ENCODE measurements around the gene ORAI1. TPM values are rescaled to one million over a fixed set of nuclear protein-coding genes. Genes with fewer than 3 reads are reported as not detected.
"Not testable (repeated sequence)": the region's sequence is repeated elsewhere in the genome, so short reads cannot be mapped to it uniquely, and the experiment has no call there.

Gene ORAI1
- total RNA-seq, 1 donor from 2014 or later: 58.3 TPM

DNA sequence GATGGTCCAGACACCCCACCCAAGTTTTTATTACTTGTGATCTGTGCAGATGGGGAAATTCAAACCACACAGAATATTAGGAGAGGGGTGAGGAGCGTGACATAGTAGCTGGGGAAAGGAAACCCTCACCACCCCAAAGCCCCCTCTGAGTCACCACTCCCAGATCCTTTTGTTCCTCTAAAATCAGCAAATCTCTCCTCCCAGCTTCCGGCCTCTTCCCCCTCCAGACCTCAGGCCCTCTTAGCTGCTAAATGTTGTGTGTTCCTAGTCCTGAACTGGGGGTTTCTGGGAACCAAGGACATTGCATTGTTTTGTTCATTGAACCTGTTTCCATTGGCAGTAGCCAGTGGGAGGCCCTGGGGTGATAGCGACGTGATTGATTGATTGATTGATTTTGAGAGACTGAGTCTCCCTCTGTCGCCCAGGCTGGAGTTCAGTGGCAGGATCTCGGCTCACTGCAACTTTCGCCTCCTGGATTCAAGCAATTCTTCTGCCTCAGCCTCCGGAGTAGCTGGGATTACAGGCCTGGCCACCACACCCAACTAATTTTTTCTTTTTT lies 5.9 kb upstream of the ORAI1 start:
- Mint-ChIP-seq H3K27ac (no peak overlapping the region), H3K9me3 (no peaks in the 10 kb centered on the region), H3K27me3 (no peaks in the 10 kb centered on the region), H3K36me3 (ENCODE audit: low read depth) (peaks cover 1% of the 10 kb centered on the region), H3K4me1 (peaks cover 9% of the 10 kb centered on the region), H3K4me3 (no peak overlapping the region)
- DNase-seq: no peak
- intact Hi-C loops (cut with micrococcal nuclease): no loop called here

DNA sequence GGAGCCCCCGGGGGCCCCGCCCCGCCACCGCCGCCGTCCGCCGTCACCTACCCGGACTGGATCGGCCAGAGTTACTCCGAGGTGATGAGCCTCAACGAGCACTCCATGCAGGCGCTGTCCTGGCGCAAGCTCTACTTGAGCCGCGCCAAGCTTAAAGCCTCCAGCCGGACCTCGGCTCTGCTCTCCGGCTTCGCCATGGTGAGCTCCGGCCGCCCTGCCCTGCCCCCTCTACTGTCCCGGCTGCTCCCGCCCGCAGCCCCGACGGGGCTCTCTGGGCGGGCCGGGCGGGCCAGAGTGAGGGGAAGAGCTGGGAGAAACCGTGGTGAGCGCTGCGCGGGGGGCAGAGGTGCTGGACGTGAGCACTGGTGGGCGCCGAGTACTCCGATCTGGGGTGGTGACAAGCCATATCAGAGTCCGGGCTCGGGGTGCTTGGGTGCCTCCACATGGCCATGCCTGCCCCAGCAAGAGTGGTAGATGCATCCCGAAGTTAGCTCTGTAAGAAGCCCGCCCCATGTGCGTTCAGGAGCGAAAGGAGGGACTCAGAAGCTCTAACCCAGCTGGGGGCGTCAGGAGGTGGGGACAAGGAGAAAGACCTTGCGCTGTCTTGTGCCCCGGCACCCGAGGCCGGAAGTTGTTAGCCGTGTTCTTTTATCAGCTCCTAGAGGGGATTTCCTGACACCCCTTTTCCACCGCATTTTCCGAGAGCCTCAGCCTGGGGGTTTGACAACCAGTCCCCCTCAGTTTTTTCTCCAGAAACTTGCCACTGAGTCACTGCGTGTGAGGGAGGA lies 717 bp downstream of the ORAI1 start:
- Mint-ChIP-seq H3K27ac (peak overlapping the region; percentile 97), H3K4me1 (peaks cover 45% of the 10 kb centered on the region), H3K9me3 (no peaks in the 10 kb centered on the region), H3K36me3 (ENCODE audit: low read depth) (peaks cover 37% of the 10 kb centered on the region), H3K27me3 (no peaks in the 10 kb centered on the region), H3K4me3 (peak overlapping the region; percentile 86)
- peak; percentile 96 for DNase-seq
- intact Hi-C loops (cut with micrococcal nuclease): loop anchor here (1.0 to 5.0 kb wide), 10 partner anchors 10 to 940 kb away; partner anchors contain the start of gene MLEC

DNA sequence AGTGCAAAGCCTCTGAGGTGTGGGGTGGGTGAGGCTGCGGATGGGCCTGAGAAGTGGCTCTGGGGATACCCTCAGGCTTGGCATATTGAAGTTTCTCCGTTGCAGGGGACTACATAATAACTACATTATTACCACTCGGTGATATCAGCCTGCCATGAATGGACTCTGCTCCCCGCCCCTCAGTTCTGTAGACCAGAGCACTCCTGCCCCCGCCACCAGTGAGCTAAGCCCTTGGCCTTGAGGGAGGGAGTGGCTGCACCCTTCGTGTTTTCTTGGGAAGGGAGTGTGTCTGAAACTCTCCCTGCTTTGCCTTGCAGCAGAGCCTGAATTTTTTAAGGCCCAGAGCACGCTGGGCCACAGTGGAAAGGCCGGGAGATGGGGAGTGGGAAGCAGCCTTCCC lies 1.7 kb downstream of the ORAI1 start:
- Mint-ChIP-seq H3K36me3 (ENCODE audit: low read depth) (peaks cover 44% of the 10 kb centered on the region), H3K27me3 (no peaks in the 10 kb centered on the region), H3K27ac (peak overlapping the region; percentile 97), H3K4me3 (peak overlapping the region; percentile 86), H3K4me1 (peaks cover 54% of the 10 kb centered on the region), H3K9me3 (no peaks in the 10 kb centered on the region)
- intact Hi-C loops (cut with micrococcal nuclease): loop anchor here (5.0 kb wide), 1 partner anchor 941 kb away; the partner anchor contains the start of gene MLEC
- DNase-seq: peak; percentile 75

DNA sequence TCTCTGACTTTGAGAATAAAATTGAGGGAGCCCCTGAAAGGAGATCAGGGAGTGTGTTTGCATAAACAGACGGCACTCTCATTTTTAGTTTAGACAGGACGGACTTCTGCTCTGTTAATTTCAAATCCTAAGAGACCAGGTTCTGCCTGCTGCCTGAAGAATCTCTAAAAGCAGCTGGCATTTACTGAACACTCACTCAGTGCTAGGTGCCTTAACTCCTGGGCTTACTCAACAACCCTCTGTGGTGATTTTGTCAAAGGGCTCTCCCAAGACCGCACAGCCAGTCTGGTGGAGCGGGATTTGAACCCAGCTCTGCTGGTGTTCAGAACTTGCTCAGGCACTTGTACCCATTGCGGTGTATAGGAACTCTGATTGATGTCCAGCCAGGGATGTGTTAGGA lies 2.2 kb downstream of the ORAI1 start:
- H3K4me1 Mint-ChIP-seq: peaks cover 57% of the 10 kb centered on the region
- no peaks in the 10 kb centered on the region for H3K9me3 Mint-ChIP-seq
- H3K4me3 Mint-ChIP-seq: peak overlapping the region; percentile 86
- H3K36me3 Mint-ChIP-seq (ENCODE audit: low read depth): peaks cover 44% of the 10 kb centered on the region
- intact Hi-C loops (cut with micrococcal nuclease): loop anchor here (5.0 kb wide), 1 partner anchor 941 kb away; the partner anchor contains the start of gene MLEC
- H3K27ac Mint-ChIP-seq: peak overlapping the region; percentile 97
- H3K27me3 Mint-ChIP-seq: no peaks in the 10 kb centered on the region
- DNase-seq: peak; percentile 68

DNA sequence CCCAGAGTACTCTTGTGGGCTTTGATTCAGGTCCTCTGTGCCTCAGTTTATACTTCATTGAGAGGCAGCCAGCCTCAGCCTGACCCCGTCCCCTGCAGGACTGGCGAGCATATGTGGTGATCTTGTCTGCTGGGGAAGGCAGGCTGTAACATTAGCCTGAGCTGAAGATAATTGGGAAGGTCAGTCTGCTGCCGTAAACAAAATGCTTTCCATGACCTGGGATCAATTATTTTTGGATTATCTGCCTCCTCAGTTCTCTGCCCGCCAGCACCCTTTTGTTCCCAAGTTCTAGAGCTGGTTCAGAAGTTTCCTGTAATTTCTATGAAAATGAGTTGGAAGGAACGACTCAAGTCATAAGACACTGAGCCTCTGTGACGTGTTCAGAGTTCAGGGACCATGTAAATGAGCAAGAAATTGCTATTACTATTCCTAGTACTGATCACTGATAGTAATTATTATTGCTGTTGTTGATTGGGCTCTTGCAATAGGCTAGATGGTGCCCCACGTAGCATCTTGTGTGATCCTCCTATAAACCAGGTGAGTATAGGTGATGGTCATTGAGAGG lies 4.5 kb downstream of the ORAI1 start:
- H3K9me3 Mint-ChIP-seq: no peaks in the 10 kb centered on the region
- no peak for DNase-seq
- no peaks in the 10 kb centered on the region for H3K27me3 Mint-ChIP-seq
- peaks cover 50% of the 10 kb centered on the region for H3K36me3 Mint-ChIP-seq (ENCODE audit: low read depth)
- intact Hi-C loops (cut with micrococcal nuclease): no loop called here
- H3K4me1 Mint-ChIP-seq: peaks cover 55% of the 10 kb centered on the region
- peak overlapping the region; percentile 97 for H3K27ac Mint-ChIP-seq
- H3K4me3 Mint-ChIP-seq: peak overlapping the region; percentile 86

DNA sequence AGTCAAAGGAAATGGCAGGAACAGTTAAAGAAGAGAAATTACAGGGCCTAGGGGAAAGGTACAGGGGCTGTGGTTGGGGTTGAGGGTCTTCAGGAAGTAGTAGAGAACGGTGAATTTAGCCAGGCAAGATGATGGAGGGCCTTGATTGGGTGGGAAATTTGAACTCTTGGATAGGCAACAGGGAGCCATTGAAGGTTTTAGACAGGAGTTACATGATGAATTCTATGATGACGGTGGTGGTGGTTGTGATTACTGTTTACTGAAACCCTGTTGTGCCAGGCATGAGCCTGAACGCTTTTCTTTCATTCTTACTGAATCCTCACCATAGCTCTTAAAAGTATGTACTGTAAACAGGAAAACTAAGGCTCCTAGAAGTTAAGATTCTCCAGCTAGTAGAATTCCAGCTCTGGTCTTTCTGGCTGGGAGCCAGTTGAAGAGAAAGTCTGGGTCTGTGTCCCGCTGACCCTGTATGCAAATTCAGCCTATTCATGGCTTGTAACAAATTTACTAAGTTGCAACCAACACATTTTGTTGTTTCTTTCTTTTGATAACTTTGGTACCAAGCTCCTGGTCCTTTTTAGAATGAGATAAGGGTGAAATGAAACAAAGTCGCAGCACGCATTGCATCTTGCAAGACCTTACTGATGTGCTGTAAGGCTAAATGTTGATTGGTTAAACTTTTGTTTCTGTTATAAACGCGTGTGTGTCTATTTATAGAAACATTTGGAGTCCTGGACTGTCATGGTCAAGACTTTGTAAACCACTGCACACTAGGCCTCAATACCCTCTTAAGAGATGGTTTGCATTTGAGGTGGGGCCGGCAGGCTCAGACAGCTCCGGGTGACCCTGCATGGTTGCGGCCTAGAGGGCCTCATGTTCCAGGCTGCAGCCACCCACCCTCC lies 6.0 kb downstream of the ORAI1 start:
- DNase-seq: no peak
- peak overlapping the region; percentile 84 for H3K27ac Mint-ChIP-seq
- peaks cover 60% of the 10 kb centered on the region for H3K4me1 Mint-ChIP-seq
- no peaks in the 10 kb centered on the region for H3K27me3 Mint-ChIP-seq
- peaks cover 53% of the 10 kb centered on the region for H3K36me3 Mint-ChIP-seq (ENCODE audit: low read depth)
- intact Hi-C loops (cut with micrococcal nuclease): no loop called here
- H3K9me3 Mint-ChIP-seq: no peaks in the 10 kb centered on the region
- peak overlapping the region; percentile 62 for H3K4me3 Mint-ChIP-seq

DNA sequence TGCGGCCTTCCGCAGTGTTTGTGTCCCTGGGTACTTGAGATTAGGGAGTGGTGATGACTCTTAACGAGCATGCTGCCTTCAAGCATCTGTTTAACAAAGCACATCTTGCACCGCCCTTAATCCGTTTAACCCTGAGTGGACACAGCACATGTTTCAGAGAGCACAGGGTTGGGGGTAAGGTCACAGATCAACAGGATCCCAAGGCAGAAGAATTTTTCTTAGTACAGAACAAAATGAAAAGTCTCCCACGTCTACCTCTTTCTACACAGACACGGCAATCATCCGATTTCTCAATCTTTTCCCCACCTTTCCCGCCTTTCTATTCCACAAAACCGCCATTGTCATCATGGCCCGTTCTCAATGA lies 7.5 kb downstream of the ORAI1 start:
- Mint-ChIP-seq H3K36me3 (ENCODE audit: low read depth) (peaks cover 48% of the 10 kb centered on the region), H3K4me1 (peaks cover 66% of the 10 kb centered on the region)
- H3K4me3 Mint-ChIP-seq; intact Hi-C loops (cut with micrococcal nuclease); H3K27me3 Mint-ChIP-seq; DNase-seq; H3K27ac Mint-ChIP-seq; H3K9me3 Mint-ChIP-seq: not testable (repeated sequence)

DNA sequence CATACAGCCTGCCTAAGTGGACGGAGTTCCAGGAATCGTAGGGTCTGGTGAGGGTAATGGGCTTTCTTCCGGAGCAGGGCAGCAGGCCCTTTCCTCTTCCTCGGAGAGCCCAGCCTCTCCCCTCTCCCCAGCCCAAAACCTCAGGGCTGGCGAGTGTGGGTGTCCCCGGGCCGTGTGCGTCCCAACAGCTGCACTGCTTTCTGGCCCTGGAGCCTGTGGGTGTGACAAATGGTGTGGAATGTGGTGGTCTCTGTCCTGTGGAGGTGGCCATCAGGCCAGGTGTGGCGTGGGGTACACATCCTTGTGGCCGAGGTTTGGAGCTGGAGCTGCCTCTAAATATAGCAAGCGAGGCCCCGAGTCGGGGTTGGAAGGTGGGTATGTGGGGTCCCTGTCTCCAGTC lies 8.5 kb downstream of the ORAI1 start:
- Mint-ChIP-seq H3K4me3 (peak overlapping the region; percentile 45), H3K36me3 (ENCODE audit: low read depth) (peaks cover 40% of the 10 kb centered on the region)

DNA sequence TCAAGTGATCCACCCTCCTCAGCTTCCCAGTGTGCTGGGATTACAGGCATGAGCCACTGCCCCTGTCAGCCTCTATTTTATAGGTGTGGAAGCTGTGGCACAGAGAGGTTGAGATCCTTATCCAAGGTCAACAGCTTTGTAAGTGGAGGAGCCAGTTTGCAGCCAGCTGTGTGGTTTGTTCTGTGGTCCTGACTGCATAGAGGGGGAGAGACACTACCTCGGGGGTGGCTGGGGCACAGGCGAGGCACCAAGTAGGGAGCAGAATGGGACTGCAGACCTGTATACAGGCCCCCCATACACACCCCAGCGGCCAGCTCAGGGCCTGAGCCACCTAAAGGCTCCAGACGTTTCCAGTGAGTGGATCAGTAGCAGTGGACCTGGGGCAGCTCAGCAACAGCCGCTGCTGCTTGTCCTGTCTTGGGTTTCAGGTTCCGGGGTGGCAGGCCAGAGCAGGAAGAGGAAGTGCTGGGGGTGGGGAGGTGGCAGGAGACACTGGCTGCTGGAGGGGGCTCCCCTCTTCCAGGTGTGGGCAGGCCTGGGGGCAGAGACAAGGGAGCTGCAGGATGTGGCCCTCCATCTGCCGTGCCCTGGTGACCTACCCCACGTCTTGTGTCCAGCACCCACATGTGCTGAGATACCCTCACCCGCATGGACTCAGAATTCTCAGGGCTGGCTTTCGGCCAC lies 11.0 kb downstream of the ORAI1 start:
- peaks cover 40% of the 10 kb centered on the region for H3K4me1 Mint-ChIP-seq
- H3K27ac Mint-ChIP-seq: peak overlapping the region; percentile 90
- intact Hi-C loops (cut with micrococcal nuclease): loop anchor here (1.0 kb wide), 1 partner anchor 11 kb away; the partner anchor contains the start of gene ORAI1
- H3K9me3 Mint-ChIP-seq: no peaks in the 10 kb centered on the region
- no peaks in the 10 kb centered on the region for H3K27me3 Mint-ChIP-seq
- DNase-seq: peak; percentile 84
- H3K36me3 Mint-ChIP-seq (ENCODE audit: low read depth): peaks cover 37% of the 10 kb centered on the region
- peak overlapping the region; percentile 74 for H3K4me3 Mint-ChIP-seq

More for the DNA sequence above, 8.5 kb downstream of the ORAI1 start:
- DNase-seq: no peak
- Mint-ChIP-seq H3K27me3 (no peaks in the 10 kb centered on the region), H3K9me3 (no peaks in the 10 kb centered on the region), H3K27ac (peak overlapping the region; percentile 80), H3K4me1 (peaks cover 59% of the 10 kb centered on the region)
- intact Hi-C loops (cut with micrococcal nuclease): no loop called here

DNA sequence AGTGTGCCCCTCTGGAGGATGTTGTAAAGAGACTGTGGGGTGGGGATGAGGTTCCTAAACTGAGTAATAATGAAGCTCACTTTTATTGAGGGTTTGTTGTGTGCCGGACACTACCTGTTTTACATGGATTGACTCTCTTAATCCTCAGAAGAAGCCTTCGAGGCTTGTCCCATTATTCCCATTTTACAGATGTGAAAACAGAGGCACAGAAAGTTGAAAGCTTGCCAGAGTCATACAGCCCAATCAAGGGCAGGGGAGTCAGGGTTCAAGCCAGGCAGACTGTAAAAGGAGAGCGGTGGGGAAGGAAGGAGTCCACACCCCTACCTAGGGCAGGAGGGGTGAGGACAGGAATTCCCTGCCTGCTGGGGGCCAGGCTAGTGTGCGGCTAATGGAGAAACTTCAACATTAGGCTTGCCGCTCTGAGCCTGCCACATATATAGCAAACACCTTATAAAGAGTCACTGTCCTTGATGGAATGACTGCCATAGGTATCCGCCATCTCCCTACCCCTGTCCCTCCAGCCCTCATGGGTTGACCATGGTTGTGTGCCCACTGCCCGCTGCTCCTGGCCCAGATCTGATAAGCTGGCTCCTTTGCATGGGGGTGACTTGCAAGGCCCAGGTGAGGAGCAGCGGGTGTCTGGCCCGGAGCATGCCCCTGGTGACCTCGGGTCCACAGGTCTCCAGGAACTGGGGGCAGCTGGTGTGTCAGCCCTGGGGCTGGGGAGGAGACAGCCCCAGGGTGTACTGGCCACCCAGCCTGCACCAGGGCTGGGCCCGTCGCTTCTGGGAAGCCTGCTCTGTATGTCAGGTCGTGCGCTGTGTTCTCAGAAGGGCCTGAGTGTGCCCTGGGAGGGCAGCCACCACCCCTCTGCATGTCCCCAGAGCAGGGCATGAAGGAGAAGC lies 12.2 kb downstream of the ORAI1 start:
- peaks cover 33% of the 10 kb centered on the region for H3K36me3 Mint-ChIP-seq (ENCODE audit: low read depth)
- H3K4me1 Mint-ChIP-seq: peaks cover 31% of the 10 kb centered on the region
- no peaks in the 10 kb centered on the region for H3K9me3 Mint-ChIP-seq
- H3K27ac Mint-ChIP-seq: peak overlapping the region; percentile 90
- intact Hi-C loops (cut with micrococcal nuclease): no loop called here
- no peak overlapping the region for H3K4me3 Mint-ChIP-seq
- no peaks in the 10 kb centered on the region for H3K27me3 Mint-ChIP-seq
- DNase-seq: no peak

DNA sequence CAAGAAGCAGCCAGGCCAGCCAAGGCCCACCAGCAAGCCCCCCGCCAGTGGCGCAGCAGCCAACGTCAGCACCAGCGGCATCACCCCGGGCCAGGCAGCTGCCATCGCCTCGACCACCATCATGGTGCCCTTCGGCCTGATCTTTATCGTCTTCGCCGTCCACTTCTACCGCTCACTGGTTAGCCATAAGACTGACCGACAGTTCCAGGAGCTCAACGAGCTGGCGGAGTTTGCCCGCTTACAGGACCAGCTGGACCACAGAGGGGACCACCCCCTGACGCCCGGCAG lies 15.0 kb downstream of the ORAI1 start:
- H3K4me1 Mint-ChIP-seq: peaks cover 19% of the 10 kb centered on the region
- intact Hi-C loops (cut with micrococcal nuclease): no loop called here
- H3K4me3 Mint-ChIP-seq: no peak overlapping the region
- H3K9me3 Mint-ChIP-seq: no peaks in the 10 kb centered on the region
- peak overlapping the region; percentile 58 for H3K27ac Mint-ChIP-seq
- DNase-seq: no peak
- peaks cover 38% of the 10 kb centered on the region for H3K36me3 Mint-ChIP-seq (ENCODE audit: low read depth)
- no peaks in the 10 kb centered on the region for H3K27me3 Mint-ChIP-seq

DNA sequence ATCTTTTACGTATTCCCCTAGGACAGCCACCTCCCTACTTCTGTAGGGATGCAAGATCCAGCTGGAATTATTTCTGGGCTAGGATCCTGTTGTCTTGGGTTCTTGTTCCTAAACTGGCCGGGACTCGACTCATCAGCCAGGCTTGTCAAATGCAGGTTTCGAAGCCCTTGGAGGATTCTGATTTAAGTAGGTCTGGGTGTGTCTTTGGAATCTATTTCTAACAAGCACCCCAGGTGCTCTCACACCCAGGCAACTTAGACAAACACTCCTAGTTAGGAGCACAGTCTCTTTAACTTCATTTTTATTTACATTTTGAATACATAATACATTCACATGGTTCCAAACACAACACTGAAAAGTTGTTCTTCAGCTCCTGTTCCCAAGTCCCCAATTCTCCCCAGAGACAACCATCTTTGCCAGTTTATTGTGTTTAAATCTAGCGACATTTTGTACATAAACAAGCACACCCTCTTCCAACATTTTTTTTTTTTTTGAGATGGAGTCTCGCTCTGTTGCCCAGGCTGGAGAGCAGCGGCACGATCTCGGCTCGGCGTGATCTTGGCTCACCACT lies 22.2 kb downstream of the ORAI1 start:
- Mint-ChIP-seq H3K36me3 (ENCODE audit: low read depth) (peaks cover 40% of the 10 kb centered on the region), H3K27me3 (no peaks in the 10 kb centered on the region), H3K4me3 (no peak overlapping the region), H3K27ac (no peak overlapping the region), H3K9me3 (no peaks in the 10 kb centered on the region), H3K4me1 (peaks cover 22% of the 10 kb centered on the region)
- DNase-seq: no peak
- intact Hi-C loops (cut with micrococcal nuclease): no loop called here

All from activated CD4-positive, alpha-beta T cell treated with anti-CD3 and anti-CD28 coated beads, Interleukin-2, amount 10 ng/mL, durations not matched to agents 24 days and 14 days (primary cell).